ENCODE measurements around the gene RPGR.

Gene RPGR

GRCh38 chrX:38327007-38327774 lies at the start of gene RPGR:
Gene RPGR (minus strand): TSS chrX:38327509. CDS start chrX:38327367, 142 bp downstream.
- DNase-seq: peak; percentile 97

- no peak for DNase-seq
These were observed 49.4 kb upstream of the RPGR start for GRCh38 chrX:38376747-38377146.

GRCh38 chrX:38375891-38376290 lies 48.6 kb upstream of the RPGR start:
- DNase-seq: peak; percentile 69

- DNase-seq: no peak
These were observed 47.1 kb upstream of the RPGR start for GRCh38 chrX:38374431-38374830.

- peak; percentile 4 for DNase-seq
These were observed 44.3 kb upstream of the RPGR start for GRCh38 chrX:38371641-38372040.

GRCh38 chrX:38368774-38369173 lies 41.5 kb upstream of the RPGR start:
- no peak for DNase-seq

- no peak for DNase-seq
These were observed 38.6 kb upstream of the RPGR start for GRCh38 chrX:38365954-38366353.

GRCh38 chrX:38363046-38363445 lies 35.7 kb upstream of the RPGR start:
- DNase-seq: no peak

- DNase-seq: no peak
These were observed 30.7 kb upstream of the RPGR start for GRCh38 chrX:38357747-38358673.

- no peak for DNase-seq
These were observed 29.1 kb upstream of the RPGR start for GRCh38 chrX:38356401-38356800.

- no peak for DNase-seq
These were observed 25.1 kb upstream of the RPGR start, which contains the start of gene OTC for GRCh38 chrX:38352362-38352761. Gene OTC (plus strand): TSS chrX:38352604. CDS start chrX:38352697, 93 bp downstream.

GRCh38 chrX:38351346-38351745 lies 24.0 kb upstream of the RPGR start:
- DNase-seq: no peak

GRCh38 chrX:38347136-38347535 lies 19.8 kb upstream of the RPGR start:
- DNase-seq: peak; percentile 4

- no peak for DNase-seq
These were observed 18.8 kb upstream of the RPGR start for GRCh38 chrX:38346150-38346549.

GRCh38 chrX:38342853-38343778 lies 15.8 kb upstream of the RPGR start:
- DNase-seq: no peak

- DNase-seq: no peak
These were observed 14.1 kb upstream of the RPGR start for GRCh38 chrX:38341442-38341841.

GRCh38 chrX:38336538-38337240 lies 9.4 kb upstream of the RPGR start:
- no peak for DNase-seq

- peak; percentile 8 for DNase-seq
These were observed 8.1 kb upstream of the RPGR start for GRCh38 chrX:38335382-38335781.

- no peak for DNase-seq
These were observed 5.2 kb upstream of the RPGR start for GRCh38 chrX:38332505-38332904.

GRCh38 chrX:38327775-38328081 lies 419 bp upstream of the RPGR start:
- no peak for DNase-seq

GRCh38 chrX:38326086-38326485 lies 1.2 kb downstream of the RPGR start:
- no peak for DNase-seq

- DNase-seq: no peak
These were observed 6.5 kb downstream of the RPGR start for GRCh38 chrX:38320819-38321218.
